Astrocyte of the hippocampus (primary cell): ENCODE data around the gene TFR2.
A peak's percentile ranks its signal among the peaks of the same experiment; 100 is the strongest.

Experiments used
- DNase-seq: peaks from one replicate; pipeline ENCODE4 v3.0.0; 2011; ENCODE audit warnings: low read depth, low spot score

The TFR2 gene

DNA sequence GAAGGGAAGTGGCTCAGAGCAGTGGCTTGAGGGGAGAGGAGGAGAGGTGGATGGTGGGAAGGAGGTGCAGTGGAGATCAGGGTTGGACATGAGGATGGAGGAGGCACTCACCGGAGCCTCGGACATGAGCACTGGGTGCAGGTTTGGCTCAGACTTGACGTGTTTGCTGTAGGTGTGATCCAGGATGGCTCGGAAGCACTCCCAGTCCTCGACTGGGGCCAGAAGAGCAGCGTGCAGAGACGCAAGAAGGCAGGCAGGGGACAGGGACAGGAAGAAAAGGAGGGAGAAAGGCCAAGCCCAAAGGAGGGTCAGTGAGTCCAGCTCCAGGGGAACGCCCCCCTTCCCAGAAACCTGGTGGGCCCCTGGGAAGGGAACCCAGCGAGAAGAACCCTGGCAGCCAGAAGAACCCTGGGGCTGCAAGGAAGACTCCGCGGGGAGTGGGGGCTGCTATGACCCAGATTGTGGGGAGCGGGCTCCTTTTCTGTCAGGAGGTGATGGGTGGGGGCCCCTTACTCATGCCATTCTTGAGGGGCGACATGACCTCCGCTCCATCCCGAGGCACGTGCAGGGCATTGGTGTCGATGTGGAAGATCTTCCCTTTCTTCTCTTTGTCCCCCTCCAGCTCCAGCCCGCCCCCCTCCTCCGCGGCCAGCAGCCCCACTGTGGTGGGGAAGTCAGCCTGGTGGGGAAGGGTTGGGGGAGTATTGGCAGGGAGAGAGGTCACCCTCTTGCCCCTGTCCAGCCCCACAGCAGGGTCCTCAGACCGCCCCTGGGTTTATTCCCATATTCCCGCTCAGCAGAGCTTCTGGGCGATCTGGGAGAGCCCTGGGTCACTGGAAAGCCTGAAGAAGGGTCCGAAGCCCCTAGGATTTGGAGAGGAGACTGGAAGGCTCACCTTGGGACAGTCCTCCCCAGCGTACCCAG is 13.8 kb upstream of the TFR2 start:
- DNase-seq = no peak

DNA sequence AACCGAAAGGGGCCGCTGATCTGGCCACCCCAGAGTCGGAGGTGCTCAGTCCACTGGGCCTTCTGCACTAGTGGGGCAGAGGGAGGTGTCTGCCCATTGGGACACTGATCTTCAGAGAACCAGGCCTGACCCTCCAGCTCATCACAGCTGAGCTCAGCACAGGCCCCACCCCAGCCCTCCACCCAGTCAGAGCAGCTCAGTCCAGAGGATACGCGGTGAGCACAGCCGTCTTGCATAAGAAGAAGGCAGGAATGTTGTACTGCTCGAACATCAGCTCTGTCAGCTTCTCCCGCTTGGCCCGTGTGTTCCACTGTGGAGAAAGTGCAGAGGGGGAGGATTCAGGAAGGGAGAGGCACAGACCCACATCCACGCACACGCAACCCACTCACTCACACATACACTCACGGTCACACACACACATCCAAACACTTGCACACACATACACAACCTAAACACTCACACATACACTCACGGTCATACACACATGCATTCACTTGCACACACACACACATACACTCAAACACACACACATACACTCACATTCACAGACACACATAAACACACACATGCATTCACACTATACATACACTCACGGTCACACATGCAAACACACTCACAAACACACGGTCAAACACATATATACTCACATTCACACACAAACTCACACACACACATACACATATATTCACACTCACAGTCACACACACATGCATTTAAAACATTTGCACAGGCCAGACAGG is 8.6 kb upstream of the TFR2 start:
- no peak for DNase-seq

DNA sequence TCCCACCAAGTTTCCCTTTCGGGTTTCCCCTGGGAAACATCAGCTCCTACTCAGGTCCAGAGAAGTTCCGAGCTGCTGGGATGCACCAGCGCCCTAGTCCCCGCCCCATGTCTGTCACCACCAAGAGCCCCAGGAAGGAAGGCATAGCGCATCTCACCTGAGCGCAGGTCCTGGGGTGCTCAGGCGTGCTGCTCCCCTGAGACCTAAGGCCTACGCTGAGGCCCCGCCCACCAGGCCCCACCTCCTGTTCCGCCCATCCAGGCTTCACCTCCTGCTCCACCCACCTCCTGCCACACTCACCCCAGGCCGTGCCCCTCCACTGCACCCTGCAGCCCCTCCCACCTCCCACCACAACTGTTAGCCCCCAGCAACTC is 1.2 kb upstream of the TFR2 start:
- DNase-seq = no peak

DNA sequence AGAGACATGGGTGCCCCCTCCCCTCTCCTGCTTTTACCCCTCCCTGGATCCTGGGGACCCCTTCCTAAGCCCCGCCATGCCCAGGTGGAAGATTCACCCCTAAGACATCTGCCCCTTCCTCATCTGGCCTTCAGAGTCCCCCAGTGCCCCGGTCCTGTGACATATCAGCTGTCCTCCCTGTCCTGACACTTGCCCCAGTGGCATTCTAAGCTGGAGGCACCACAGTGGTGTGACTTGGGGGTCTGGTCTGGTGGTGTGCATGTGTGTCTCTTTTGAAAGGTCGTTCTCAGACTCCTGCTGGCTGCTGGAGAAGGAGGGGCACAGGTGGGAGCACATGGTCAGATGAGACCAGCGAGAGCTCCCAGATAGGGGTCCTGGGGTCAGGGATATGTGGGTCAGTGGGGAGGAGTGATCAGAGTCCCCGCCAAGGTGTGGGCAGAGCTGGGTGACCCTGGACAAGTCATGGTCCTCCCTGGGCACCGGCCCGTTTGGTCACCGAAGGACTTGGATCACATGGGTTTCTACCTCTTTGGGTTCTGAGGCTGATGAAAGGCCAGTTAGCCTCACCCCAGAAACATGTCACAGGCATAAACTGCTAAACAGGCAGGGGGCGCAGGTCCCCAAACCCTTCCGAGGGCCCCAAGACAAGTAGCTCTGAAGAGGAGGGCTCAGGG is 645 bp upstream of the TFR2 start:
- DNase-seq = no peak

DNA sequence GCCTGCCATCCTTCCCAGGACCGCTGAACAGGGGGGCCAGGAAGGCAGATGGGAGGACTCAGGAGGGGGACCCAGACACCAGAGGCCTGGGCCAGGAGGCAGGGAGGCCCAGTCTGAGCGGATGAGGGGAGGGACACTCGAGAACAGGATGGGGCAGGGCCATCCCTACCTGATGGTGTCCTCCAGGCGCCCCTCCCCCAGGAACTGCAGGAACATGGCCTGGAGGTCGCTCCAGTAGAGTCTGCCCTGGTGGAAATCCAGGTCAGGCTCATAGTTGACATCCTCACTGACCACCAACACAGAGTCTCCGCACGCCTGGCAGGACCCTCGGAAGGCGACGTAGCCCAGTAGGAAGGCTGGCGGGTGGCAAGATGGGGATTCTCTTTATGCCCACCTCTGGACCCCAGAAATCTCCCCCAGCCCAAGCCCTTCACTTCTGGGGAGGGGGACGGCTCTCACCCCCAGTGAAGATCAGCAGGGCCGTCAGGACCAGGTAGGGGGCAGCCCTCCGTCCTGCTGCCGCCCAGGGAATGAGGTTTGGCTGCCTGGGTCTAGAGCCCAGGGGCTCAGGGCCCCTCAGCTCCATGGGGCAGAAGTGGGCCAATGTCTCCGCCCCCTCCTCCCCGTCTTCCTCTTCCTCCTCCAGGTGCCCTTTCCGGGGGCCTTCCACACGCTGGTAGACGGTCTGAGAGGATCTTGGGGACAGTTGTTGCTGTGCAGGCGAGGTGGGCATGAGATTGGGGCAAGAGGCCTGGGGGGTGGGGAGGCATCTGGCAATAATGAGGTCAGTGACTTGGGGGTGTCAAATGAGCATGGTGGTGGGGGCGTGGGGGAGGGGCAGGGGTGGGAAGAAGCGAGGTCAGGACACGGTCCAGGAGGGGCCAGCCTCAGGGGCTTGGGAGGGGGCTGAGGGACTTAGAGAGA is 573 bp downstream of the TFR2 start:
- DNase-seq = no peak

DNA sequence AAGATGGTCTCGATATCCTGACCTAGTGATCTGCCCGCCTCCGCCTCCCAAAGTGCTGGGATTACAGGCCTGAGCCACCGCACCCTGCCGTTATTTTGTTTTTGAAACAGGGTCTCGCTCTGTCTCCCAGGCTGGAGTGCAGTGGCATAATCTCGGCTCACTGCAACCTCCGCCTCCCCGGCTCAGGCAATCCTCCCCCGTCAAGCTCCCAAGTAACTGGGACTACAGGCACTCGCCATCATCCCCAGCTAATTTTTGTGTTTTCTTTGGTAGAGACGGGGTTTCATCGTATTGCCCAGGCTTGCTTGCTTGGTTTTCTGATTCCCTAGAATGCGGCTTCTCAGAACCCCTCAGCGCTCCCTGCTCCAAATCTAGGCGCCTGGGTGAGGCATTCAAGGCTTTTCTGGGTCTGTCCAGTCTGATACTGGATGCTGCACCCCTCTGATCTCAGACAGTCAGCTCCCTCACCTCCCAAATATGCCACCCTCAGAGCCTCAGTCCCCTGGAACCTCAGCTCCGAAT is 1.3 kb downstream of the TFR2 start:
- DNase-seq = no peak

DNA sequence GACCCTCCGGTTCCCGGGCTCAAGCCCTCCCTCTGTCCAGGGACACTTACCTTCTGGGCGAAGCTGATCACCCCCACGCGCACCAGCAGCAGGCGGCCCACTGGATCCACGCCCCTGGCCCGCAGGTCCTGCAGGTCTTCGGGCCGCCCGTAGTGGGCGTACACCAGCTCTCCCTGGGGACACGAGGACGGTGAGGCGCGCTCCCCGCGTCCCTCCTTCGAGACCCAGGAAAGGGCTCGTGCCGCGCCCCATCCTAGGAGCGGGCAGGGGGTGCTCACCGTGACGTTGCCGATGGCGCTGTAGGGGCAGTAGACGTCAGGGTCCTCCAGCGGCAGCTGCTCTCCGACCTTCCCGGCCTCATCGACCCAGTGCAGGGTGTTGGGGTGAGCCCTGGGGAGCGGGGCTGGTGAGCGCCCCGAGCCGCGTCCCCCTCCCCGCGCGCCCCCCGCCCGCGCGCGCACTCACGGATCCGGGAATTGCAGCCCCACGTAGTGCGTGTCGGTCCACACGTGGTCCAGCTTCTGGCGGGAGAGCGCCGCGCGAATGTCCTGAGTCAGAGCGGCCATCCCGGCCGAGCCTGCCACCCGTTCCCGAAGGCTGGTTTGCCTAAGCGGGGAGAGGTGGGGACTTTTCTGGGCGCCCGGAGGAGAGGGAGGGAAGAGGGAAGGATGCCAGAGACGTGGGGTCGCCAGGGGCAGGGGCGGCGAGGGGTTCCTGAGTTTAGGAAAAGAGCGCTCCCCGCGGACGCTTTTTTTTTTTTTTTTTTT is 8.2 kb downstream of the TFR2 start:
- DNase-seq = peak; percentile 58

DNA sequence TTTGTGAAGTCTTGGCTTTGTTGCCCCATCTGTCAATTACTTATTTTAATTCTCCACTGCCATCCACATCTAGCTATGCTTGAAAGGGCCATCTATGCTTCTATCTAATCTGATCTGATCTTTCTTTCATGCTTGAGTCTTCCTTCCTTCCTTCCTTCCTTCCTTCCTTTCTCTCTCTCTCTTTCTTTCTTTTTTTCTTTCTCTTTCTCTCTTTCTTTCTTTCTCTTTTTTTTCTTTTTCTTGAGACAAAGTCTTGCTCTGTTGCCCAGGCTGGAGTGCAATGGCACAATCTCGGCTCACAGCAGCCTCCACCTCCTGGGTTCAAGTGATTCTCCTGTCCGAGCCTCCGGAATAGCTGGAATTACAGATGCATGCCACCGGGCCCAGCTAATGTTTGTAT is 11.3 kb downstream of the TFR2 start:
- no peak for DNase-seq

DNA sequence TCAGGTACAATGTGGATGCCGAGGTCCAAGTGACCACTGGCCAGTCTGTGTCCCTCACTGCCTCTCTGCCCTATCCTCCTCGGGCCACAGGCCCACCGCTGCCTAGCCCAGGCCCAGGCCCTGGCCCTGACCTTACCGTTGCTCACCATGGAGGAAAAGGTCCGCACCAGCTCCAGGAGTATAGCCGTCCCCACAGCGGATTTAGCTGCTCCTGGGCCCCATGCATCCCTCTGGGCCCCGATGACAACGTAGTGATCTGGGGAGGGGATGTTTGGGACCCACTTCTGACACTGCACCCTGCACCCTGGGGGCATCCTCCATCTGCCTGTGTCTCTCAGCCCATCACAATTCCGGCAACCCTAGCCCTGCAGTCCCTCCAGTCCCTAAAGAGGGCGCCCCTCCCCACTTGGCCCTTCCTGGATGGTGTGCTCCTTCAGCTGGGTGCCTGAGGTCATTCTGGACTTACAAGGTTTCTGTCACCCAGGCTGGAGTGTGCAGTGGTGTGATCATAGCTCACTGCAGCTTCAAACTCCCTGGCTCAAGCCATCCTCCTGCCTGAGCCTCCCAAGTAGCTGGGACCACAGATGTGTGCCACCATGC is 12.1 kb downstream of the TFR2 start:
- DNase-seq = no peak

DNA sequence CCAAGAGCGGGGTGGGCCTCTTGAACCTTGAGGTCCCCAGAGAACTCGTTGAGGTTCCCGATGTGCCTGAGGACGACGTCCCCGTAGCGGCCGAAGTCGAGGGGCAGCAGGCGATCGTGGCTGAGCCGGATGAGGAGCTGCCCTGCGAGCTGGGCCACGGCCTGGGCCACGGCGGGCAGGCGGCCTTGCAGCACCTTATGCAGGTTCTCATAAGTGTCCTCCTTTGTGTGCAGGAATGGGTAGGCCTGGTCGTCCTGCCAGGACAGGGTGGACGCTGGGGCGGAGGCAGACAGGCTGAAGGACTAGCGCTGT is 14.2 kb downstream of the TFR2 start:
- DNase-seq = no peak

DNA sequence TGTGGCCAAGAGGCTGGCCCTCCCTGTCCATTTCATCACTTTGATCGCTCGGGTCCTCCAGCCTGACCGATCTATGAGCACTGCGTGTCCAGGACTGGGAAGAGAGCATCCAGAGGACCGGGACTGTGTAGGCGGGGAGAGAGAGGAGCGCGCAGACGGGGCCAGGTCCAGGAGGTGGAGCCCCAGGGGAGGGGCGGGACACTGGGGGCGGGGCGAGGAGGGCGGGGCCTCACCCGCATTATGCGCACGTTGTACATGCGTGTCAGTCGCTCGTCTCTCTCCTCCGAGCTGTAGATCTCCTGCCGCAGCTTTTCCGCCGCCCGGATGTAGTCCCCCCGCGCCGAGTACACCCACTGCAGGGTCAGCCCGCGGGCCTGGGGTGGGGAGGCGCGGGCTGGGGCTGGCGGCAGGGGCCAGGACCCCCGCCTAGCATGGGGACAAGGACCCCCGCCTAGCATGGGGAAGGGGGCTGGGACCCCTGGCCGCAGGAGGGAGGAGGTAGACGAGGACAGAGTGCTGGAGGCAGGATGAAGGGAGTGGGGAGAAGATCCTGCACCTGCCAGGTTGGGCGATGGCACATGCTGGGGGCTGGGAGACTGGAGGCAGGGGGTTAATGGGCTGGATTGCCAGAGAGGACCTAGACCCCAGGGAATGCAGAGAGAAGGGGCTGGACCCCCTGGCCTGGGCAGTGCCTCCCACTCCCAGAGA is 14.7 kb downstream of the TFR2 start:
- peak; percentile 82 for DNase-seq

DNA sequence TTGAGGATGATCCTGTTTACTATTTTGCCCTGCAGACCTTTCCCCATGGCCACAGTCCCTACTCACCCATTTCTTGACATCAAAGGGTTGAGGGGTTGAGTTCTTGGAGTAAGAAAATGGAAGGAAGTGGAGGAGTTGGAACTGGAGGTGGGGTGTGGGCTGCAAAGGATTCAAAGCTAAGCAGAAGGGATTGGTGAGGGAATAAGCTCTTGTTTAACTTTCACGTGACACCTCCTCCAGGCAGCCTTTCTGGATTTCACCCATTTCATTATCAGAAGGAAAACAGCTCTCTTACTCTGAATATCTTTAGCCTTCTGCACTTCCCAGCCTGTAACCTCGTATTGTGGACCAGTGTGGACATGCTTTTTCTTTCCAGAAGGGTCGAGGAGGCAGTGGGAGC is 15.3 kb downstream of the TFR2 start:
- DNase-seq = no peak

DNA sequence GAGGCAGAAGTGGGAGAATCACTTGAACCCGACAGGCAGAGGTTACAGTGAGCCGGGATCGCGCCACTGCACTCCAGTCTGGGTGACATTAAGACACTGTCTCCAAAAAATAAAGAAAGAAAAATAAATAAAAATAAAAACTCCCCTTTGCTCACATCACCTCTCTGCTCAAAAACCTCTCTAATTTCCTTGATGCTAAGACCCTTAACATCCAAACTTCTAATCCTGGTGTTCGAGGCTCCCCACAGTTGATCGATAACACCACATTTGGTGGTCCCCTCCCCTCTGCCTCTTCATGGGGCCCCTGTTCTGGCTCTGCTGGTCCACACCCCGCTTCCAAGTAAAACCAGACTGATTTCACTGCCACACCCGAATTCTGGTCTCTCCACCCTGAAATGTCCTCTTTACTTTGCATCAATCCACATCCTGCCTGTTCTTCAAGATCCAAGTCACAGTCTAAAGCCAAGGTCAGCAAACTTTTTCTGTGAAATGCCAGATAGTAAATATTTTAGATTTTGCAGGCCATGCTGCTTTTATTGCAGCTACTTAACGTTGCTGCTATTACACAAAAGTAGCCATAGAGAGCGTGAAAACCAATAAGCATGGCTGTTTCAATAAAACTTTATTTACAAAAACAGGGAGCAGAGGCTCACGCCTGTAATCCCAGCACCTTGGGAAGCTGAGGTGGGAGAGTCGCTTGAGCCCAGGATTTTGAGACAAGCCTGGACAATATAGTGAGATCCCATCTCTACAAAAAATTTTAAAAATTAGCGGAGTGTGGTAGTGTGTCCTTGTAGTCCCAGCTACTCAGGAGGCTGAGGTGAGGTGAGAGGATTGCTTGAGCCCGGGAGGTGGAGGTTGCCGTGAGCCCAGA is 17.2 kb downstream of the TFR2 start:
- DNase-seq = no peak

DNA sequence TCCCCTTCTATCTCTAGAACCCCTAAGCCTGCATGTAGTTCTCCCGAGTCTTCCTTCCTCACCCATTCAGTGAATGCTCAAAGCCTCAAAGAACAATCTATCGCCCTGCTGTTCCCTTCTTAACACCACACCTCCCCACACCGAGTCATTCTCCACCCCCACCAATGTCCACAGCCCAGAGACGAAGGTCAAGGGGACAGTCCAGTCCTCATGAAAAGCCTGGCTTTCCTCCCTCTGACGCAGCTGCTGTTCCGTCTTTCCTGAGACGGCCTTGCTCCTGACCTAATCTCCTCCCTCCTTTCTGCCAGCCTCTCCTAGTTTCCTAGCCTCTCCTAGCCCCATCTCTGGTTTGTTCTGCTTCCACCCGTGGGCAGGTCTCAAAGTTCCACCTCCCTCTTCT is 19.8 kb downstream of the TFR2 start:
- no peak for DNase-seq

DNA sequence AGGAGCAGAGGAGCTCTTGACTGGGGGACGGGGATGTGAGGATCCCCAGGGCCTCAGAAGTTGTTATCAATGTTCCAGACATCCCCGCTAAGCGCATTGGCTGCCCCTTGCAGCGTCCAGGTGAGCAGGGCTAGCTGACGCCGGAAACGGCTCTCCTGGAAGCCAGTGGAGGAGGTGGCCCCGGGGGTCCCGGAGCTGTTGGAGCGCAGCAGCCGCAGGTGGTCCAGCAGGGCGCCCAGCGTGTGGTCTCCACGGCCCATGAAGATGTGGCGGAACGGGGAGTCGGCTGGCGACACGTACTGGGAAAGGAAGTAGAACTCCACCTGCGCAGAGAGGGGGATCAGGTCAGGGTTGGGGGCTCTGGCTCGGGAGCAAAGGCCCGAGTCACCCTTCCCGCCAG is 20.5 kb downstream of the TFR2 start:
- DNase-seq = no peak

DNA sequence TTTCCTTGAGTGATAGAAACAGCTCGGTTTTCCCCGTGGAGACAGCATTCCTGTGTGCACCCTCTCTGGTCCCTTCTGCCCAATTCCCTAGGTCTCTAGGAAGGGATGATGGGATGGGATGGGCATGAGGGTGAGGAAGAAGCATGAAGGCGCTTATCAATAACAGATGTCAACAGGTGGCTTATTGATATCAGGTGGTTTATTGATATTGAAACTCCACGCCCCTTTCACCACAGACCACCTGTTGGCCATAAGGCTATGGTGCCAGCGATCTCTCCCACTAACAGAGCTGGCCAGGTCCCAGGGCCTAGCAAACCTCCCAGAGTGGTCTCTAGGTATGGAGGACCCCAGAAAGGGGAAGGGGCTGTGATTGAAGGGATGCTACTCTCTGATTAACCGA is 21.1 kb downstream of the TFR2 start:
- no peak for DNase-seq

DNA sequence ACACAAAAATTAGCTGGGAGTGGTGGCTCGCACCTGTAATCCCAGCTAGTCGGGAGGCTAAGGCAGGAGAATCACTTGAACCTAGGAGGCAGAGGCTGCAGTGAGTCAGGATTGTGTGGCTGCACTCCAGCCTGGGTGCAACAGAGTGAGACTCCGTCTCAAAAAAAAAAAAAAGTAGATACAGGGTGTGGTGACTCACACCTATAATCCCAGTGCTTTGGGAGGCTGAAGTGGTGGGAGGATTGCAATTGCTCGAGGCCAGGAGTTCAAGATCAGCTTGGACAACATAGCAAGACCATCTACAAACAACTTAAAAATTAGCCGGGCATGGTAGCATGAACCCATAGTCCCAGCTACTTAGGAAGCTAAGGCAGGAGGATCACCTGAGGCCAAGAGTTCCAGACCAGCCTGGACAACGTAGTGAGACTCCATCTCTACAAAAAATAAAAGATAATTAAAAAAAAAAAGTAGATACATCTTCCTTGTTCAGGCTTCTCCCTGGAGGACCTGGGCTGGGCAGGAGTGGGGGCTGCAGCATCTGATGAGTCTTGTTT is 27.0 kb downstream of the TFR2 start:
- no peak for DNase-seq
